Karpas-422 (cell line): ENCODE measurements around the gene SPAG9. TPM values are rescaled to one million over a fixed set of nuclear protein-coding genes. Genes with fewer than 3 reads are reported as not detected.

Experiments used
- DNase-seq: peaks from one replicate; pipeline ENCODE4 v3.0.0-alpha.2; 2015
- H2AFZ ChIP-seq: fragments of 200-600 bp; sonication (generic); 2 replicates; pipeline ENCODE4 v1.6.1; 2014; ENCODE audit warnings: antibody characterized with exemption, low read length, mixed read lengths
- H3K27ac ChIP-seq: fragments of 200-600 bp; sonication (generic); 2 replicates; pipeline ENCODE4 v1.5.1; 2014; ENCODE audit warnings: mild to moderate bottlenecking, low read length, moderate library complexity
- H3K27me3 ChIP-seq: fragments of 200-600 bp; sonication (generic); 2 replicates; pipeline ENCODE4 v1.6.1; 2014; ENCODE audit warnings: low read length, mixed read lengths
- H3K36me3 ChIP-seq: fragments of 200-600 bp; sonication (generic); 2 replicates; pipeline ENCODE4 v1.6.1; 2014; ENCODE audit warnings: low read length, mixed read lengths; ENCODE audit not compliant: insufficient read depth
- H3K4me1 ChIP-seq: fragments of 200-600 bp; sonication (generic); 2 replicates; pipeline ENCODE4 v1.6.1; 2014; ENCODE audit warnings: mild to moderate bottlenecking, low read length, mixed read lengths
- H3K4me2 ChIP-seq: fragments of 200-600 bp; sonication (generic); 2 replicates; pipeline ENCODE4 v1.6.1; 2014; ENCODE audit warnings: low read length, low read depth, mild to moderate bottlenecking; ENCODE audit not compliant: poor library complexity, severe bottlenecking
- H3K4me3 ChIP-seq: fragments of 200-600 bp; sonication (generic); 2 replicates; pipeline ENCODE4 v1.5.1; 2014; ENCODE audit warnings: mild to moderate bottlenecking, antibody characterized with exemption, low read length, mixed read lengths
- H3K79me2 ChIP-seq: fragments of 200-600 bp; sonication (generic); 2 replicates; pipeline ENCODE4 v1.6.1; 2014; ENCODE audit warnings: mild to moderate bottlenecking, low read length, mixed read lengths
- H3K9ac ChIP-seq: fragments of 200-600 bp; sonication (generic); 2 replicates; pipeline ENCODE4 v1.6.0; 2014; ENCODE audit warnings: low read length
- H3K9me2 ChIP-seq: fragments of 200-600 bp; sonication (generic), shearing (Covaris generic); replicated peaks from 2 replicates; pipeline ENCODE4 v1.6.0; 2014; ENCODE audit warnings: mild to moderate bottlenecking, low read length, moderate library complexity; ENCODE audit not compliant: insufficient read depth
- H3K9me3 ChIP-seq: fragments of 300-700, 200-600 bp; sonication (generic); 2 replicates; pipeline ENCODE4 v1.6.1; 2014; ENCODE audit warnings: low read length, mixed read lengths
- H4K20me1 ChIP-seq: fragments of 200-600 bp; sonication (generic); 2 replicates; pipeline ENCODE4 v1.6.1; 2014; ENCODE audit warnings: mild to moderate bottlenecking, antibody characterized with exemption, low read length, low read depth; ENCODE audit not compliant: insufficient read depth
- total RNA-seq: library from RNA; depleted of rRNA; stranded (reverse); fragments of >200 nt; shearing (Covaris generic); gene quantifications from 2 replicates; pipeline ENCODE4 v1.2.3, GENCODE V29; 2014; ENCODE audit warnings: low replicate concordance

SPAG9 gene
- total RNA-seq, 1 experiment from 2014 or later: 62.4 TPM

DNA sequence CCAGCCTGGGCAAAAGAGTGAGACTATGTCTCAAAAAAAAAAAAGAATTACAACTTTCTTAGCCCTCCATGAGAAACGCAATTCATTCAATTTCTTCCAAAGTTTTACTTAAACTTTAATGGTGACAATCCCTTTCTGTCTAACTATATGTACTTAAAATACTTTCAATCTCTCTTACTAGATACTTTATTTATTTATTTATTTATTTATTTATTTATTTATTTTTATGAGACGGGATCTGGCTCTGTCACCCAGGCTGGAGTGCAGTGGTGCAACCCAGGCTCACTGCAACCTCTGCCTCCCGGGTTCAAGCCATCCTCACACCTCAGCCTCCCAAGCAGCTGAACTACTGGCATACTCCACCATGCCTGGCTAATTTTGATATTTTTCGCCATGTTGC, 108.1 kb downstream of the SPAG9 start:
- Histone ChIP-seq H3K4me3 (no peak overlapping the region), H3K36me3 (no peaks in the 10 kb centered on the region; the same call in 1 of the 2 replicates), H3K4me1 (no peaks in the 10 kb centered on the region), H3K27me3 (no peaks in the 10 kb centered on the region), H2AFZ (no peak overlapping the region), H4K20me1 (no peaks in the 10 kb centered on the region), H3K27ac (no peak overlapping the region), H3K9me2 (no peaks in the 10 kb centered on the region), H3K9me3 (no peaks in the 10 kb centered on the region), H3K4me2 (no peak overlapping the region), H3K9ac (no peak overlapping the region), H3K79me2 (peaks cover 17% of the 10 kb centered on the region)
- no peak for DNase-seq

GRCh38 chr17:51010173-51010675, 110.4 kb downstream of the SPAG9 start:
- Histone ChIP-seq H3K9me3 (no peaks in the 10 kb centered on the region), H3K27ac (no peak overlapping the region), H3K9ac (no peak overlapping the region), H3K27me3 (no peaks in the 10 kb centered on the region), H2AFZ (no peak overlapping the region), H3K79me2 (peaks cover 15% of the 10 kb centered on the region), H3K36me3 (peaks cover 11% of the 10 kb centered on the region; the same call in 1 of the 2 replicates), H3K4me1 (no peaks in the 10 kb centered on the region), H3K4me3 (no peak overlapping the region), H3K9me2 (no peaks in the 10 kb centered on the region), H4K20me1 (no peaks in the 10 kb centered on the region), H3K4me2 (no peak overlapping the region)
- no peak for DNase-seq

DNA sequence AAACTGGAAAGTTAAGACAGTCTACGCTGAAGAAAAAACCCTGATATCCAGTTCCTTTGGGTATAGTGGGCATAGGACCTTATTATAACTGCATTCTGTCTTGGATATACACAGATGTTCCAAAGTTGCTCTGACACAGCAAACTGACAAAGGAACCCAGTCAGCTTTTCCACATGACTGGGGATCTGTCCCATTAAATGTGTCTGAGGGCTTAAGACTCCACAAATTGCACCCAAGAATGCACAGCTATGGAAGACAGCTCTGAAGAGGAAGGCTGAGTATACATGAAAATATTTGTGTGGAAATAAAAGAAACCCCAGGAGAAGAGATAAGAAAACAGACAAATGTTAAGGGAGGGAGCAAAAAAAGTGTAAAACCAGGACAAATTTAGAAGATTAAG, 114.1 kb downstream of the SPAG9 start:
- Histone ChIP-seq H3K4me1 (no peaks in the 10 kb centered on the region), H2AFZ (no peak overlapping the region), H3K9ac (no peak overlapping the region), H3K4me3 (no peak overlapping the region), H4K20me1 (no peaks in the 10 kb centered on the region), H3K9me3 (no peaks in the 10 kb centered on the region), H3K36me3 (peaks cover 15% of the 10 kb centered on the region; the same call in 1 of the 2 replicates), H3K4me2 (no peak overlapping the region), H3K27me3 (no peaks in the 10 kb centered on the region), H3K79me2 (peaks cover 3% of the 10 kb centered on the region; the same call in 1 of the 2 replicates), H3K9me2 (no peaks in the 10 kb centered on the region), H3K27ac (no peak overlapping the region)
- no peak for DNase-seq

GRCh38 chr17:51005768-51006167, 114.9 kb downstream of the SPAG9 start:
- Histone ChIP-seq H3K4me3 (no peak overlapping the region), H3K36me3 (peaks cover 15% of the 10 kb centered on the region; the same call in 1 of the 2 replicates), H3K79me2 (peaks cover 3% of the 10 kb centered on the region; the same call in 1 of the 2 replicates), H4K20me1 (no peaks in the 10 kb centered on the region), H2AFZ (no peak overlapping the region), H3K4me2 (no peak overlapping the region), H3K9me3 (no peaks in the 10 kb centered on the region), H3K4me1 (no peaks in the 10 kb centered on the region), H3K9ac (no peak overlapping the region), H3K27me3 (no peaks in the 10 kb centered on the region), H3K27ac (no peak overlapping the region), H3K9me2 (no peaks in the 10 kb centered on the region)
- no peak for DNase-seq

DNA sequence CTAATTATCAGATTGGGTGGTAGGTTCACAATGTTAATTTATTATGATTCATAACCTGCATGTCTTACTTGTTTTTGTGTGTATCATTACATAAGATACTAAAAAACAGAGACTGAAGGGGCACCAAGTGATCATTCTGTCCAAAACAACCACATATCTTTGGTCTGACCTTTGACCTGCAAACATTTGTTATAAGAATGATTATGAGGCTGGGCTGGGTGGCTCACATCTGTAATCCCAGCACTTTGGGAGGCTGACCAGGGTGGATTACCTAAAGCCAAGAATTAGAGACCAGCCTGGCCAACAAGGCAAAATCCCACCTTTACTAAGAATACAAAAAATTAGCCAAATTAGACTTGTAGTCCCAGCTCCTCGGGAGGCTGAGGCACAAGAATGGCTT, 116.4 kb downstream of the SPAG9 start:
- no peak overlapping the region for H2AFZ ChIP-seq
- no peaks in the 10 kb centered on the region for H3K4me1 ChIP-seq
- no peak overlapping the region for H3K9ac ChIP-seq
- H3K4me2 ChIP-seq: no peak overlapping the region
- no peaks in the 10 kb centered on the region for H4K20me1 ChIP-seq
- no peaks in the 10 kb centered on the region; the same call in 1 of the 2 replicates for H3K79me2 ChIP-seq
- no peak for DNase-seq
- H3K27ac ChIP-seq: no peak overlapping the region
- H3K36me3 ChIP-seq: peaks cover 24% of the 10 kb centered on the region; the same call in 1 of the 2 replicates
- no peaks in the 10 kb centered on the region for H3K9me3 ChIP-seq
- no peak overlapping the region for H3K4me3 ChIP-seq
- H3K27me3 ChIP-seq: no peaks in the 10 kb centered on the region
- no peaks in the 10 kb centered on the region for H3K9me2 ChIP-seq

- peak; percentile 89 for DNase-seq
- Histone ChIP-seq H3K4me3 (no peak overlapping the region), H3K4me2 (no peak overlapping the region), H3K27me3 (no peaks in the 10 kb centered on the region), H3K36me3 (peaks cover 42% of the 10 kb centered on the region), H4K20me1 (no peaks in the 10 kb centered on the region), H3K4me1 (no peaks in the 10 kb centered on the region), H3K9me2 (no peaks in the 10 kb centered on the region), H3K9me3 (no peaks in the 10 kb centered on the region), H3K79me2 (no peaks in the 10 kb centered on the region), H2AFZ (no peak overlapping the region), H3K9ac (no peak overlapping the region), H3K27ac (no peak overlapping the region)
Measured at GRCh38 chr17:51000835-51001638, 119.6 kb downstream of the SPAG9 start.

DNA sequence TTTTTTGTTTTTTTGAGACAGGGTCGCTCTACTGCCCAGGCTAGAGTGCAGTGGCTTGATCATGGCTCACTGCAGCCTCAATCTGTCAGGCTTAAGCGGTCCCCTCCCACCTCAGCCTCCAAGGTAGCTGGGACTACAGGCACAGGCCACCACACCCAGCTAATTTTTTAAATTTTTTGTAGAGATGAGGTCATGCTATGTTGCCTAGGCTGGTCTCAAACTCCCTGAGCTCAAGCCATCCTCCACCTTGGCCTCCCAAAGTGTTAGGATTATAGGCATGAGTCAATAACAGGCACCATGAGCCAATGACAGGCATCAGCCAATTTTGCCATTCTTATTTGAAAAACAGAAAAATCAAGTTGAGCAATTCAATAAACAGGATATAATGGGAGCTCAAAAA, 125.0 kb downstream of the SPAG9 start:
- H3K79me2 ChIP-seq: no peaks in the 10 kb centered on the region
- no peak overlapping the region for H3K9ac ChIP-seq
- H3K4me1 ChIP-seq: no peaks in the 10 kb centered on the region
- no peak overlapping the region for H3K4me3 ChIP-seq
- DNase-seq: no peak
- H3K27ac ChIP-seq: no peak overlapping the region
- H3K4me2 ChIP-seq: no peak overlapping the region
- H3K27me3 ChIP-seq: no peaks in the 10 kb centered on the region
- H3K9me2 ChIP-seq: no peaks in the 10 kb centered on the region
- H3K9me3 ChIP-seq: no peaks in the 10 kb centered on the region
- H3K36me3 ChIP-seq: peaks cover 69% of the 10 kb centered on the region
- no peak overlapping the region for H2AFZ ChIP-seq
- H4K20me1 ChIP-seq: no peaks in the 10 kb centered on the region

GRCh38 chr17:50993544-50993943, 127.1 kb downstream of the SPAG9 start:
- DNase-seq: no peak
- no peak overlapping the region for H3K27ac ChIP-seq
- no peak overlapping the region for H3K4me2 ChIP-seq
- H4K20me1 ChIP-seq: no peaks in the 10 kb centered on the region
- no peaks in the 10 kb centered on the region for H3K27me3 ChIP-seq
- no peak overlapping the region for H2AFZ ChIP-seq
- H3K36me3 ChIP-seq: peaks cover 68% of the 10 kb centered on the region
- H3K9me2 ChIP-seq: no peaks in the 10 kb centered on the region
- H3K4me1 ChIP-seq: no peaks in the 10 kb centered on the region
- no peaks in the 10 kb centered on the region for H3K79me2 ChIP-seq
- no peak overlapping the region for H3K4me3 ChIP-seq
- no peaks in the 10 kb centered on the region for H3K9me3 ChIP-seq
- H3K9ac ChIP-seq: no peak overlapping the region
